Epithelial cell of alveolus of lung (primary cell): Measurements from ENCODE around the gene EDARADD. TPM values are rescaled to one million over a fixed set of nuclear protein-coding genes. Genes with fewer than 3 reads are reported as not detected.

ENCODE experiments used
- total RNA-seq: library from RNA; depleted of rRNA; stranded (reverse); fragments of >200 nt; gene quantifications from 2 replicates; pipeline ENCODE4 v1.2.1, GENCODE V29; 2015

EDARADD gene
- total RNA-seq, result 0.48 and 0.52 TPM in 2 replicates

GRCh38 chr1:236393681-236394481, at the start of gene EDARADD:
EDARADD (plus strand) TSS chr1:236394286; CDS start chr1:236394445, 159 bp downstream.

DNA sequence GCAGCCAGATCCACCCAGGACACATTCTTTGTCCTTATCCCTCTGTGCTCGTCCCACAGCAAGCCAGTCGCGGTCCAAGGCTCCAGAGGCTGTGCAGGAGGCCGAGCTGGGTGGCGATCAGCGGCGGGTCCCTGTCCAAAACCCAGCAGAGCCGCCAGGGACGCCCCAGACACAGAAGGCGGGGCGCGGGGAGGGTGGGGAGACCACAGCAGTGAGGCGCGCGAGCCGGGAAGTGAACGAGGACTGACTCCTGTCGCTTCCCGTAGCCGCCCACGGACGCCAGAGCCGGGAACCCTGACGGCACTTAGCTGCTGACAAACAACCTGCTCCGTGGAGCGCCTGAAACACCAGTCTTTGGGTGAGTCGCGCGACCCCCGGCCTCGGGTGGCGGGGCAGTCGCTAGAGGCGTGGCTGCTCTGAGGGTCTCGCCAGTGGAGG, 129.6 kb downstream of the EDARADD start, which contains the start of gene LGALS8:
Gene LGALS8, plus strand, starts transcription at position 279 of the 438 bp plus-strand sequence. CDS start 2,089 bp downstream, outside the sequence.

Other genes with a start within 250 kb of the EDARADD start
- 3.6 and 4.2 TPM in 2 replicates for gene ERO1B, start 112.3 kb upstream of the EDARADD start, total RNA-seq
- 48.4 and 71.9 TPM in 2 replicates for gene LGALS8, start 129.7 kb downstream of the EDARADD start, total RNA-seq
- gene HEATR1, start 210.2 kb downstream of the EDARADD start, total RNA-seq, result 12.7 and 20.8 TPM in 2 replicates